BLaER1 (cell line): Measurements from ENCODE around the gene DPYSL3.
"Not testable (repeated sequence)": the region's sequence is repeated elsewhere in the genome, so short reads cannot be mapped to it uniquely, and the experiment has no call there.

Experiments
- H3K27ac ChIP-seq: shearing (Covaris generic); formaldehyde crosslinking; 2 replicates; pipeline ENCODE4 v1.8.1; 2022
- H3K27me3 ChIP-seq: shearing (Covaris generic); formaldehyde crosslinking; 2 replicates; pipeline ENCODE4 v1.8.1; 2022
- H3K36me3 ChIP-seq: shearing (Covaris generic); formaldehyde crosslinking; 2 replicates; pipeline ENCODE4 v1.8.1; 2022
- H3K4me1 ChIP-seq: shearing (Covaris generic); formaldehyde crosslinking; 2 replicates; pipeline ENCODE4 v1.8.1; 2022
- H3K4me2 ChIP-seq: shearing (Covaris generic); formaldehyde crosslinking; 2 replicates; pipeline ENCODE4 v1.8.1; 2022
- H3K4me3 ChIP-seq: shearing (Covaris generic); formaldehyde crosslinking; 2 replicates; pipeline ENCODE4 v1.8.1; 2022
- H3K9ac ChIP-seq: shearing (Covaris generic); formaldehyde crosslinking; 2 replicates; pipeline ENCODE4 v1.8.1; 2022
- H3K9me3 ChIP-seq: shearing (Covaris generic); formaldehyde crosslinking; 2 replicates; pipeline ENCODE4 v1.8.1; 2022
- H4K20me1 ChIP-seq: shearing (Covaris generic); formaldehyde crosslinking; 2 replicates; pipeline ENCODE4 v1.8.1; 2022
- Cebpa-rat ChIP-seq: shearing (Covaris generic); IDR thresholded peaks from 2 replicates; pipeline ENCODE4 v1.8.1; 2022

The DPYSL3 gene

GRCh38 chr5:147509710-147510651 is at the start of gene DPYSL3:
DPYSL3 (minus strand) TSS chr5:147510068; CDS start chr5:147509858, 210 bp downstream.
- no peak for TF ChIP-seq Cebpa-rat
- H4K20me1 ChIP-seq = no peaks in the 10 kb centered on the region
- peak within 1 kb of the TSS; percentile 65; the same call in 1 of the 2 replicates for H3K9ac ChIP-seq
- H3K9me3 ChIP-seq = peaks cover 12% of the 10 kb centered on the region; the same call in 1 of the 2 replicates
- no peak within 1 kb of the TSS for H3K27ac ChIP-seq
- H3K4me2 ChIP-seq = peak within 1 kb of the TSS; percentile 83
- peaks cover 22% of the 10 kb centered on the region for H3K27me3 ChIP-seq
- H3K4me3 ChIP-seq = peak within 1 kb of the TSS; percentile 67
- H3K36me3 ChIP-seq = no peaks in the 10 kb centered on the region
- H3K4me1 ChIP-seq = peaks cover 6% of the 10 kb centered on the region; the same call in 1 of the 2 replicates

- H3K9me3 ChIP-seq = no peaks in the 10 kb centered on the region
- H4K20me1 ChIP-seq = no peaks in the 10 kb centered on the region
- no peak overlapping the region for H3K27ac ChIP-seq
- H3K36me3 ChIP-seq = no peaks in the 10 kb centered on the region
- no peak overlapping the region for H3K4me3 ChIP-seq
- no peaks in the 10 kb centered on the region for H3K27me3 ChIP-seq
- no peak overlapping the region for H3K4me2 ChIP-seq
- TF ChIP-seq Cebpa-rat = no peak
- no peaks in the 10 kb centered on the region for H3K4me1 ChIP-seq
- H3K9ac ChIP-seq = no peak overlapping the region
Measured at GRCh38 chr5:147558826-147559225, 49.0 kb upstream of the DPYSL3 start.

GRCh38 chr5:147557876-147558745 is 48.2 kb upstream of the DPYSL3 start:
- H4K20me1 ChIP-seq = no peaks in the 10 kb centered on the region
- H3K9ac ChIP-seq = no peak overlapping the region
- H3K27me3 ChIP-seq = no peaks in the 10 kb centered on the region
- H3K27ac ChIP-seq = no peak overlapping the region
- no peaks in the 10 kb centered on the region for H3K36me3 ChIP-seq
- H3K9me3 ChIP-seq = no peaks in the 10 kb centered on the region
- TF ChIP-seq Cebpa-rat = 0 out of 2 replicates have a peak, but pooled peaks have one; percentile 47
- H3K4me1 ChIP-seq = no peaks in the 10 kb centered on the region
- no peak overlapping the region for H3K4me3 ChIP-seq
- H3K4me2 ChIP-seq = no peak overlapping the region

DNA sequence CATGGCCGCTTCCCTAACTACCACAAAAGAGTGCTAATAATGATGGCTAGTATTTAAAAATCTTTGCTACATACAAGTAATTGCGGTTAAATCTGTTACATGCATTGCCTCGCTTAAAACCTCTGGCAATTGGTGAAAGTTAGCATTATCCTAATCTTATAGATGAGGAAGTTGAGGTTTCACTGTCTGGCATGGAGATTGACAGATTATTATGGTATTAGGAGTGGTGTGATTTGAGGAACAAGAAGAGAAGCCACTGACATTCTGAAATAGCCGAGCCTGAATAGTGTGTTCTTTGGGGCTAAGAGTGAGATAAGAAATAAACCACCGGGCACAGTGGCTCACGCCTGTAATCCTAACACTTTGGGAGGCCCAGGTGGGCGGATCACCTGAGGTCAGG is 45.3 kb upstream of the DPYSL3 start:
- no peak overlapping the region for H3K27ac ChIP-seq
- H3K9me3 ChIP-seq = peaks cover 6% of the 10 kb centered on the region
- TF ChIP-seq Cebpa-rat = no peak
- no peak overlapping the region for H3K4me3 ChIP-seq
- H3K4me2 ChIP-seq = no peak overlapping the region
- peaks cover 8% of the 10 kb centered on the region for H3K4me1 ChIP-seq
- H3K36me3 ChIP-seq = no peaks in the 10 kb centered on the region
- H3K9ac ChIP-seq = no peak overlapping the region
- no peaks in the 10 kb centered on the region for H4K20me1 ChIP-seq
- H3K27me3 ChIP-seq = no peaks in the 10 kb centered on the region

DNA sequence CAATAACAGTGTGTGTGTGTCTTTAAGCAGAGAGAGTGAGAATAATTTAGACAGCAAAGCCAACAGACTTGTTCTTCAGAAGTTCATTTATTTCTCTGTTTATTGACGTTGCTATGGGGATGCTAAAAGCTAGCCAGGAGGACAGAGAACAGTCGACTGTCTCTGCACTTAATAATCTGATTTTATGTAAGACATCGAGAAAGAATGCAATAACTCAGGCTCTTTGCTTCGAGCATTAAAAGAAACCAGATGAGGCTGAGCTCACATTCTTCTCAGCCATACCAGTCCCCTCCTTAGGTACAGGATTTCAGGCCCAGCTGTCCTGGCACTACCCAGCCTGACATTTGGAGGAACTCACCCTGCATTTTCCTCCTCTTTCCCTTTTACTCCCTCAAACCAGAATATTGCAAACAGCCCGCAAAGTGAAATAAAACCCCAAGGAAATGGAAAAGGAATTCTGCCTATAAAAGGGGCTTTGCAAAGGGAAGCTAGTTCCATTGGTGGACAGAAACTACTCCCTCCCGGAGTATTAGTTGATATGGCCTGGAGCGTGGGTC is 44.5 kb upstream of the DPYSL3 start:
- Histone ChIP-seq H3K9ac (no peak overlapping the region), H3K4me3 (no peak overlapping the region), H3K27me3 (no peaks in the 10 kb centered on the region), H3K4me1 (peaks cover 8% of the 10 kb centered on the region), H4K20me1 (no peaks in the 10 kb centered on the region), H3K4me2 (no peak overlapping the region), H3K27ac (no peak overlapping the region), H3K9me3 (peaks cover 7% of the 10 kb centered on the region), H3K36me3 (no peaks in the 10 kb centered on the region)
- no peak for TF ChIP-seq Cebpa-rat

DNA sequence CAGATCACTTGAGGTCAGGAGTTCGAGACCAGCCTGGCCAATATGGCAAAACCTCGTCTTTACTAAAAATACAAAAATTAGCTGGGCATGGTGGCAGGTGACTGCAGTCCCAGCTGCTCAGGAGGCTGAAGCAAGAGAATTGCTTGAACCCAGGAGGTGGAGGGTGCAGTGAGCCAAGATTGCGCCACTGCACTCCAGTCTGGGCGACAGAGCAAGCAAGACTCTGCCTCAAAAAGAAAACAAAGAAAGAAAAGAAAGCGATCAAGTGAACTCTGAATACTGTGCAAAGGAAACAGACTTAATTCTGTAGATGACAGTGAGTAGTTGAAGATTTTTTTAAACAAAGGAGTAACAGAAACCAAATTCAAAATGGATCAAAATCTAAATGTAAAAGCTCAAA is 43.9 kb upstream of the DPYSL3 start:
- not testable (repeated sequence) for H3K4me3 ChIP-seq, H3K27me3 ChIP-seq, H3K4me1 ChIP-seq, H3K4me2 ChIP-seq, H3K9ac ChIP-seq, H4K20me1 ChIP-seq, H3K9me3 ChIP-seq, H3K36me3 ChIP-seq, H3K27ac ChIP-seq

- peaks cover 8% of the 10 kb centered on the region for H3K4me1 ChIP-seq
Measured at GRCh38 chr5:147552897-147553296, 43.0 kb upstream of the DPYSL3 start.

GRCh38 chr5:147551677-147552076 is 41.8 kb upstream of the DPYSL3 start:
- Histone ChIP-seq H3K36me3 (no peaks in the 10 kb centered on the region), H3K4me2 (peak overlapping the region; percentile 29), H3K9me3 (peaks cover 7% of the 10 kb centered on the region), H4K20me1 (no peaks in the 10 kb centered on the region), H3K27ac (no peak overlapping the region), H3K4me3 (no peak overlapping the region), H3K27me3 (no peaks in the 10 kb centered on the region), H3K9ac (no peak overlapping the region), H3K4me1 (peaks cover 8% of the 10 kb centered on the region)
- no peak for TF ChIP-seq Cebpa-rat

More at GRCh38 chr5:147552897-147553296, 43.0 kb upstream of the DPYSL3 start:
- no peak overlapping the region for H3K27ac ChIP-seq
- no peaks in the 10 kb centered on the region for H3K36me3 ChIP-seq
- no peak overlapping the region for H3K4me3 ChIP-seq
- no peaks in the 10 kb centered on the region for H3K27me3 ChIP-seq
- H3K4me2 ChIP-seq = no peak overlapping the region
- H3K9ac ChIP-seq = no peak overlapping the region
- H3K9me3 ChIP-seq = peaks cover 7% of the 10 kb centered on the region
- H4K20me1 ChIP-seq = no peaks in the 10 kb centered on the region
- no peak for TF ChIP-seq Cebpa-rat

GRCh38 chr5:147547730-147548129 is 37.9 kb upstream of the DPYSL3 start:
- Histone ChIP-seq H3K4me1 (peaks cover 8% of the 10 kb centered on the region), H3K4me3 (no peak overlapping the region), H3K9ac (no peak overlapping the region), H4K20me1 (no peaks in the 10 kb centered on the region), H3K27ac (no peak overlapping the region), H3K27me3 (no peaks in the 10 kb centered on the region), H3K9me3 (peaks cover 7% of the 10 kb centered on the region), H3K4me2 (no peak overlapping the region), H3K36me3 (no peaks in the 10 kb centered on the region)
- no peak for TF ChIP-seq Cebpa-rat
